Gastrocnemius medialis (tissue), 4 donors: ENCODE results near the gene AKAP13. TPM values are rescaled to one million over a fixed set of nuclear protein-coding genes. Genes with fewer than 3 reads are reported as not detected.
A peak's percentile ranks its signal among the peaks of the same experiment; 100 is the strongest.

Source experiments
- ATAC-seq, 2 donors: fragments of 150-250 bp; one replicate each; pipeline ENCODE4 v1.9.1; 2016
- DNase-seq, 2 donors: peaks; one replicate each; pipeline ENCODE4 v3.0.0-alpha.2; 2019
- H3K27ac ChIP-seq, 4 donors: fragments of 200-600 bp; sonication (generic); 1 replicate in 1 of 4; 2 replicates in 3 of 4; pipeline ENCODE4 v1.5.1; 2016 to 2018; ENCODE audit warnings: mild to moderate bottlenecking in 2 of 4, moderate library complexity in 1 of 4
- H3K27me3 ChIP-seq, 3 donors: fragments of 200-600 bp; sonication (generic) in 2 of 3; 1 replicate in 1 of 3; 2 replicates in 2 of 3; pipeline versions ENCODE4 v1.5.1 to v1.6.0; 2016 to 2019; ENCODE audit warnings: mild to moderate bottlenecking in 1 of 3, moderate library complexity in 1 of 3
- H3K36me3 ChIP-seq, 2 donors: fragments of 200-600 bp; sonication (generic) in 1 of 2; one replicate each; pipeline ENCODE4 v1.5.1; 2017 to 2018
- H3K4me1 ChIP-seq, 2 donors: fragments of 200-600 bp; sonication (generic) in 1 of 2; one replicate each; pipeline ENCODE4 v1.5.1; 2016 to 2017; ENCODE audit warnings: mild to moderate bottlenecking in 2 of 2
- H3K4me3 ChIP-seq, 4 donors: fragments of 200-600 bp; sonication (generic) in 3 of 4; 1 replicate in 1 of 4; 2 replicates in 3 of 4; pipeline ENCODE4 v1.5.1; 2016 to 2019; ENCODE audit warnings: mild to moderate bottlenecking in 2 of 4
- H3K9me3 ChIP-seq, 3 donors: fragments of 200-600 bp; sonication (generic) in 2 of 3; 1 replicate in 1 of 3; 2 replicates in 2 of 3; pipeline ENCODE4 v1.5.1; 2016 to 2019
- CTCF ChIP-seq, 5 experiments: fragments of 450-650 bp in 3 of 5; fragments of 200-600 bp in 2 of 5; sonication (generic) in 2 of 5; IDR thresholded peaks in 4 of 5; conservative IDR thresholded peaks in 1 of 5; 1 replicate in 4 of 5; 2 replicates in 1 of 5; pipeline ENCODE4 v1.5.1; 2016 to 2019; ENCODE audit warnings: antibody characterized with exemption in 5 of 5, mild to moderate bottlenecking in 3 of 5, moderate library complexity in 3 of 5
- POLR2A ChIP-seq, 2 donors: fragments of 450-650 bp; IDR thresholded peaks; one replicate each; pipeline ENCODE4 v1.6.1; 2017; ENCODE audit warnings: antibody characterized with exemption in 2 of 2, mild to moderate bottlenecking in 2 of 2, moderate library complexity in 2 of 2
- in situ Hi-C, 4 donors: fragments of 200-750 bp; cut with MboI; loops; one replicate each; pipeline versions ENCODE4 v1.15.0 to v1.8.0; 2017; ENCODE audit warnings: low sequenced_read_pairs in 4 of 4
- intact Hi-C: fragments of 100-400 bp; cut with DNase I; formaldehyde crosslinking; loops from one replicate; pipeline ENCODE4 v1.15.1; 2023; ENCODE audit warnings: low total_unique reads
- total RNA-seq, 4 donors: library from RNA; depleted of rRNA; stranded (reverse); fragments of >200 nt; gene quantifications; one replicate each; pipeline versions ENCODE4 v1.1.0 to v1.2.3, GENCODE V29; 2016

AKAP13 gene
- total RNA-seq, 4 donors from 2014 or later = 127 to 481 (median 172) TPM

- TF ChIP-seq POLR2A (IDR thresholded peaks at IDR 0.05) (no peak), CTCF (IDR thresholded peaks at IDR 0.05 in 4 of 5, conservative IDR thresholded peaks at IDR 0.05 in 1 of 5) (no peak)
- Histone ChIP-seq H3K27me3 (no peaks in the 10 kb centered on the region), H3K27ac (no peak overlapping the region), H3K4me1 (peaks cover 48 to 59% of the 10 kb centered on the region in 2 donors), H3K9me3 (no peaks in the 10 kb centered on the region), H3K4me3 (no peak overlapping the region), H3K36me3 (no peaks in the 10 kb centered on the region)
- in situ Hi-C loops = loop anchor here in 3 of 4 donors (25.0 kb wide), 3 partner anchors 189 to 339 kb away; no protein-coding TSS in a partner anchor
- intact Hi-C loops = no loop called here
- ATAC-seq (no peak), DNase-seq (no peak)
These were observed 118.1 kb downstream of the AKAP13 start for GRCh38 chr15:85498471-85498870.

- Histone ChIP-seq H3K27me3 (no peaks in the 10 kb centered on the region), H3K4me3 (no peak overlapping the region), H3K4me1 (peaks cover 48 to 50% of the 10 kb centered on the region in 2 donors), H3K27ac (peak overlapping the region in 3 of 4 donors; percentile 52 to 62 (median 60)), H3K36me3 (no peaks in the 10 kb centered on the region), H3K9me3 (no peaks in the 10 kb centered on the region)
- DNase-seq (no peak), ATAC-seq (peak; percentile 31 to 35)
- in situ Hi-C loops (loop anchor here in 3 of 4 donors (25.0 kb wide), 3 partner anchors 188 to 338 kb away; no protein-coding TSS in a partner anchor), intact Hi-C loops (no loop called here)
- TF ChIP-seq POLR2A (IDR thresholded peaks at IDR 0.05) (no peak), CTCF (IDR thresholded peaks at IDR 0.05 in 4 of 5, conservative IDR thresholded peaks at IDR 0.05 in 1 of 5) (no peak)
These were observed 119.0 kb downstream of the AKAP13 start for GRCh38 chr15:85499371-85499887.

- H3K27ac ChIP-seq = peak overlapping the region; percentile 39 to 62 (median 56)
- DNase-seq (no peak), ATAC-seq (peak in 1 of 2 donors; percentile 52)
- in situ Hi-C loops (no loop called here), intact Hi-C loops (loop anchor here (5.0 to 10.0 kb wide), 2 partner anchors 77 to 205 kb away; no protein-coding TSS in a partner anchor)
- H3K4me3 ChIP-seq = peak overlapping the region in 2 of 4 donors; percentile 5 to 26
- TF ChIP-seq POLR2A (IDR thresholded peaks at IDR 0.05) (no peak), CTCF (IDR thresholded peaks at IDR 0.05 in 4 of 5, conservative IDR thresholded peaks at IDR 0.05 in 1 of 5) (no peak)
- H3K9me3 ChIP-seq = no peaks in the 10 kb centered on the region
- H3K36me3 ChIP-seq = no peaks in the 10 kb centered on the region
- peaks cover 54 to 56% of the 10 kb centered on the region in 2 donors for H3K4me1 ChIP-seq
- H3K27me3 ChIP-seq = no peaks in the 10 kb centered on the region
These were observed 119.8 kb downstream of the AKAP13 start for GRCh38 chr15:85500060-85500708.

GRCh38 chr15:85500729-85501128 lies 120.3 kb downstream of the AKAP13 start:
- Histone ChIP-seq H3K4me3 (peak overlapping the region in 2 of 4 donors; percentile 5 to 26), H3K36me3 (no peaks in the 10 kb centered on the region), H3K27ac (peak overlapping the region; percentile 39 to 62 (median 56)), H3K27me3 (no peaks in the 10 kb centered on the region), H3K9me3 (no peaks in the 10 kb centered on the region), H3K4me1 (peaks cover 53 to 54% of the 10 kb centered on the region in 2 donors)
- intact Hi-C loops (loop anchor here (5.0 to 10.0 kb wide), 2 partner anchors 77 to 206 kb away; no protein-coding TSS in a partner anchor), in situ Hi-C loops (no loop called here)
- ATAC-seq (peak; percentile 63 to 76), DNase-seq (peak; percentile 7 to 30)
- TF ChIP-seq POLR2A (IDR thresholded peaks at IDR 0.05) (no peak), CTCF (IDR thresholded peaks at IDR 0.05 in 4 of 5, conservative IDR thresholded peaks at IDR 0.05 in 1 of 5) (no peak)
